H1 (cell line): ENCODE measurements around the gene CNOT2. TPM values are rescaled to one million over a fixed set of nuclear protein-coding genes. Genes with fewer than 3 reads are reported as not detected.

Source experiments
- CTCF ChIA-PET: fragments of 300-600 bp; sonication (Branson Sonifier 250); formaldehyde crosslinking; loops from one replicate; lab custom pipeline; 2021; ENCODE audit not compliant: partially characterized antibody; lab: Charles Lee
- POLR2A ChIA-PET: fragments of 300-600 bp; sonication (Branson Sonifier 250); formaldehyde crosslinking; loops from one replicate; lab custom pipeline; 2021; ENCODE audit warnings: inconsistent platforms; ENCODE audit not compliant: partially characterized antibody; lab: Charles Lee
- DNase-seq, 2 experiments: peaks; one replicate each; pipeline versions ENCODE4 v3.0.0 to v3.0.0-alpha.2; 2010 to 2022; ENCODE audit warnings: low spot score in 2 of 2, low read depth in 1 of 2, mixed read lengths in 1 of 2
- FAIRE-seq: peaks from 2 replicates; lab custom pipeline; 2011; peaks lifted over from hg19 to GRCh38; lab: Jason Lieb, UNC
- H2AFZ ChIP-seq: 2 replicates; pipeline ENCODE4 v1.8.1; 2012; ENCODE audit warnings: low read length, inconsistent platforms
- H2AK5ac ChIP-seq: 2 replicates; pipeline ENCODE4 v1.6.1; 2013; ENCODE audit warnings: low read depth, low read length
- H2BK120ac ChIP-seq: replicated peaks from 2 replicates; pipeline ENCODE3; 2013; ENCODE audit warnings: low read depth, low read length, inconsistent platforms
- H2BK12ac ChIP-seq: 2 replicates; pipeline ENCODE4 v1.6.1; 2013; ENCODE audit warnings: low read depth, low read length
- H2BK15ac ChIP-seq: 2 replicates; pipeline ENCODE4 v1.6.1; 2013; ENCODE audit warnings: low read length
- H2BK20ac ChIP-seq: 2 replicates; pipeline ENCODE4 v1.6.1; 2013; ENCODE audit warnings: low read length
- H2BK5ac ChIP-seq: 2 replicates; pipeline ENCODE4 v1.6.1; 2013; ENCODE audit warnings: low read depth, low read length
- H3K14ac ChIP-seq: 2 replicates; pipeline ENCODE4 v1.6.1; 2013; ENCODE audit warnings: inconsistent platforms; ENCODE audit not compliant: insufficient read length
- H3K18ac ChIP-seq: 2 replicates; pipeline ENCODE4 v1.6.1; 2013; ENCODE audit warnings: low read length; ENCODE audit errors: extremely low read depth
- H3K23ac ChIP-seq: 2 replicates; pipeline ENCODE4 v1.6.1; 2013; ENCODE audit warnings: inconsistent platforms; ENCODE audit not compliant: insufficient read length
- H3K23me2 ChIP-seq: 2 replicates; pipeline ENCODE4 v1.6.1; 2013; ENCODE audit warnings: low read depth, low read length
- H3K27ac ChIP-seq: 2 replicates; pipeline ENCODE4 v1.6.1; 2011; ENCODE audit warnings: low read depth, low read length, inconsistent platforms
- H3K27me3 ChIP-seq, 4 experiments: replicated peaks in 1 of 4; 1 replicate in 1 of 4; 2 replicates in 3 of 4; pipeline versions ENCODE4 v1.6.1 to v1.8.1; 2011 to 2013; ENCODE audit warnings: low read length in 3 of 4, mild to moderate bottlenecking in 3 of 4, inconsistent platforms in 2 of 4, mixed read lengths in 2 of 4, moderate library complexity in 1 of 4; ENCODE audit not compliant: control insufficient read depth in 3 of 4, insufficient read depth in 3 of 4; ENCODE audit errors: extremely low read depth in 1 of 4
- H3K36me3 ChIP-seq, 4 experiments: 2 replicates each; pipeline versions ENCODE4 v1.6.1 to v1.8.1; 2011 to 2013; ENCODE audit warnings: mild to moderate bottlenecking in 4 of 4, low read length in 3 of 4, moderate library complexity in 2 of 4, control low read depth in 1 of 4, inconsistent platforms in 1 of 4; ENCODE audit not compliant: insufficient read depth in 4 of 4, control insufficient read depth in 2 of 4
- H3K4ac ChIP-seq: replicated peaks from 2 replicates; pipeline ENCODE3; 2013; ENCODE audit warnings: low read length, low read depth, mixed read lengths, inconsistent platforms; ENCODE audit not compliant: insufficient read length
- H3K4me1 ChIP-seq, 4 experiments: replicated peaks in 1 of 4; 1 replicate in 1 of 4; 2 replicates in 3 of 4; pipeline versions ENCODE4 v1.6.1 to v1.8.1; 2011 to 2013; ENCODE audit warnings: low read length in 3 of 4, inconsistent platforms in 2 of 4, mixed read lengths in 1 of 4; ENCODE audit not compliant: insufficient read depth in 4 of 4, control insufficient read depth in 3 of 4
- H3K4me2 ChIP-seq, 2 experiments: 2 replicates each; pipeline versions ENCODE4 v1.6.1 to v1.8.1; 2011 to 2013; ENCODE audit warnings: low read depth in 2 of 2, low read length in 2 of 2, control low read depth in 1 of 2, inconsistent platforms in 1 of 2, mild to moderate bottlenecking in 1 of 2; ENCODE audit not compliant: insufficient read depth in 1 of 2
- H3K4me3 ChIP-seq, 4 experiments: fragments of 200-600, 300-600 bp in 1 of 4; sonication (generic), shearing (Covaris generic), sonication (Bioruptor Twin) in 1 of 4; 2 replicates each; pipeline versions ENCODE4 v1.5.1 to v1.8.1; 2011 to 2016; ENCODE audit warnings: low read length in 4 of 4, low read depth in 3 of 4, control low read depth in 2 of 4, inconsistent platforms in 2 of 4, mild to moderate bottlenecking in 2 of 4, mixed read lengths in 1 of 4, moderate library complexity in 1 of 4; ENCODE audit not compliant: insufficient read depth in 2 of 4; ENCODE audit errors: extremely low read depth in 1 of 4
- H3K56ac ChIP-seq: replicated peaks from 2 replicates; pipeline ENCODE3; 2013; ENCODE audit warnings: low read depth, mild to moderate bottlenecking, mixed read lengths, low read length, inconsistent platforms; ENCODE audit not compliant: insufficient read length
- H3K79me1 ChIP-seq: 2 replicates; pipeline ENCODE4 v1.6.1; 2013; ENCODE audit warnings: low read depth, low read length, control low read depth
- H3K79me2 ChIP-seq, 2 experiments: 2 replicates each; pipeline versions ENCODE4 v1.6.1 to v1.8.1; 2012 to 2013; ENCODE audit warnings: low read length in 2 of 2, mild to moderate bottlenecking in 2 of 2, inconsistent platforms in 1 of 2; ENCODE audit not compliant: insufficient read depth in 2 of 2, control insufficient read depth in 1 of 2
- H3K9ac ChIP-seq, 4 experiments: replicated peaks in 1 of 4; 1 replicate in 1 of 4; 2 replicates in 3 of 4; pipeline versions ENCODE4 v1.6.1 to v1.8.1; 2011 to 2013; ENCODE audit warnings: low read depth in 3 of 4, low read length in 3 of 4, control low read depth in 2 of 4, mild to moderate bottlenecking in 2 of 4, moderate library complexity in 2 of 4, inconsistent platforms in 1 of 4; ENCODE audit errors: extremely low read depth in 1 of 4
- H3K9me3 ChIP-seq, 2 experiments: 2 replicates each; pipeline versions ENCODE4 v1.6.1 to v1.8.1; 2012 to 2013; ENCODE audit warnings: mild to moderate bottlenecking in 2 of 2, moderate library complexity in 2 of 2, control low read depth in 1 of 2, inconsistent platforms in 1 of 2, low read depth in 1 of 2, low read length in 1 of 2, mixed read lengths in 1 of 2; ENCODE audit not compliant: insufficient read depth in 2 of 2
- H4K20me1 ChIP-seq, 2 experiments: replicated peaks in 1 of 2; 2 replicates each; pipeline versions ENCODE3 to v1.8.1; 2011 to 2013; ENCODE audit warnings: inconsistent platforms in 2 of 2, low read length in 2 of 2, mild to moderate bottlenecking in 1 of 2; ENCODE audit not compliant: insufficient read depth in 2 of 2, control insufficient read depth in 1 of 2
- H4K5ac ChIP-seq: 2 replicates; pipeline ENCODE4 v1.6.1; 2013; ENCODE audit warnings: low read length, low read depth, mixed read lengths, inconsistent platforms; ENCODE audit not compliant: insufficient read length
- H4K8ac ChIP-seq: 2 replicates; pipeline ENCODE4 v1.8.0; 2013; ENCODE audit warnings: mild to moderate bottlenecking, moderate library complexity, low read length, inconsistent platforms; ENCODE audit not compliant: insufficient read depth; ENCODE audit errors: extremely low read depth
- H4K91ac ChIP-seq: replicated peaks from 2 replicates; pipeline ENCODE3; 2013; ENCODE audit warnings: low read length, mixed read lengths, inconsistent platforms; ENCODE audit not compliant: insufficient read length
- ATF3 ChIP-seq: IDR thresholded peaks from 2 replicates; pipeline ENCODE4 v1.6.1; 2011; ENCODE audit warnings: low read depth, mild to moderate bottlenecking, low read length; ENCODE audit not compliant: insufficient read depth
- BCL11A ChIP-seq, 2 experiments: IDR thresholded peaks; one replicate each; pipeline ENCODE4 v1.6.1; 2011; ENCODE audit warnings: low read depth in 2 of 2, low read length in 2 of 2, mild to moderate bottlenecking in 2 of 2
- BRCA1 ChIP-seq: IDR thresholded peaks from 2 replicates; pipeline ENCODE4 v1.6.1; 2012; ENCODE audit warnings: low read depth, low read length, improper control_type of control experiment
- CEBPB ChIP-seq: IDR thresholded peaks from 2 replicates; pipeline ENCODE4 v1.6.1; 2012; ENCODE audit warnings: low read depth, low read length
- CHD1 ChIP-seq: IDR thresholded peaks from 2 replicates; pipeline ENCODE4 v1.6.1; 2012; ENCODE audit warnings: low read depth, low read length, improper control_type of control experiment
- CHD2 ChIP-seq: IDR thresholded peaks from 2 replicates; pipeline ENCODE4 v1.6.1; 2012; ENCODE audit warnings: low read length, improper control_type of control experiment
- EGR1 ChIP-seq: IDR thresholded peaks from 2 replicates; pipeline ENCODE4 v1.6.1; 2011; ENCODE audit warnings: low read depth, low read length, borderline replicate concordance
- GTF2F1 ChIP-seq: IDR thresholded peaks from 2 replicates; pipeline ENCODE4 v1.6.1; 2012; ENCODE audit warnings: low read depth, low read length, improper control_type of control experiment, borderline replicate concordance
- KDM1A ChIP-seq: fragments of 200-600, 300-600 bp; sonication (generic); IDR thresholded peaks from 2 replicates; pipeline ENCODE4 v1.7.1; 2016; ENCODE audit warnings: mild to moderate bottlenecking, low read length, borderline replicate concordance
- MAX ChIP-seq: IDR thresholded peaks from 2 replicates; pipeline ENCODE4 v1.6.1; 2012; ENCODE audit warnings: inconsistent platforms
- NANOG ChIP-seq: IDR thresholded peaks from 2 replicates; pipeline ENCODE4 v1.6.1; 2011; ENCODE audit warnings: low read length, low read depth, mild to moderate bottlenecking, inconsistent platforms; ENCODE audit not compliant: insufficient read depth, poor library complexity, severe bottlenecking
- POLR2A ChIP-seq, 2 experiments: IDR thresholded peaks; 1 replicate in 1 of 2; 2 replicates in 1 of 2; pipeline ENCODE4 v1.6.1; 2011; ENCODE audit warnings: low read depth in 2 of 2, low read length in 2 of 2, mild to moderate bottlenecking in 2 of 2; ENCODE audit errors: control extremely low read depth in 1 of 2
- POLR2AphosphoS5 ChIP-seq: IDR thresholded peaks from 2 replicates; pipeline ENCODE4 v1.6.1; 2011; ENCODE audit warnings: low read depth, low read length
- SIX5 ChIP-seq: IDR thresholded peaks from 2 replicates; pipeline ENCODE4 v1.6.1; 2011; ENCODE audit warnings: mild to moderate bottlenecking, low read depth, low read length
- SP4 ChIP-seq: IDR thresholded peaks from 2 replicates; pipeline ENCODE4 v1.6.1; 2012; ENCODE audit warnings: low read length, inconsistent platforms
- WGBS, 2 experiments: shearing (Covaris generic) in 1 of 2; methylation state at CpG; one replicate each; pipeline versions ENCODE4 v1.1.6 to v1.1.7; 2013 to 2015; ENCODE audit warnings: low lambda C conversion rate in 2 of 2, mixed read lengths in 2 of 2, inconsistent platforms in 1 of 2, low coverage in 1 of 2, missing lambda C conversion rate in 1 of 2; ENCODE audit not compliant: insufficient replicate concordance in 2 of 2, insufficient coverage in 1 of 2, insufficient read length in 1 of 2; ENCODE audit errors: extremely low coverage in 1 of 2, missing lambda C conversion rate in 1 of 2; 5-methylcytosine and 5-hydroxymethylcytosine counted together
- polyA plus RNA-seq, 7 experiments: library from polyadenylated mRNA; depleted of rRNA in 3 of 7; stranded (reverse) in 5 of 7; unstranded in 2 of 7; fragments of >200 nt in 5 of 7; fragments of 200-250 nt in 2 of 7; gene quantifications; 1 replicate in 5 of 7; 2 replicates in 1 of 7; 4 replicates in 1 of 7; pipeline versions ENCODE4 v1.2.1 to v1.2.3, GENCODE V29; 2011 to 2013; ENCODE audit warnings: missing spikeins in 2 of 7, mixed read lengths in 2 of 7
- total RNA-seq: library from RNA; stranded (reverse); fragmentation: NEBNext Ultra II Directional; extraction: Animal tissue kit (Norgen Biotek cat#: 25700); gene quantifications from 2 replicates; pipeline ENCODE4 v1.2.1, GENCODE V29; 2021

Gene CNOT2
- total and polyA plus RNA-seq, 2 of the 8 experiments (the other 6 are each of a cell fraction or from before 2014, with no cell fraction given), result 61.2 to 64.8 TPM

- H2BK12ac ChIP-seq, result no peak overlapping the region
- no peak overlapping the region for H3K4me3 ChIP-seq
- peaks cover 0 to 69% of the 10 kb centered on the region in 2 experiments; a peak in 2 of 4 replicates for H3K79me2 ChIP-seq
- peaks cover 0 to 10% (median 1%) of the 10 kb centered on the region in 4 experiments; a peak in 2 of 8 replicates for H3K36me3 ChIP-seq
- H2BK20ac ChIP-seq, result no peak overlapping the region
- H3K27ac ChIP-seq, result no peak overlapping the region
- no peak overlapping the region for H3K18ac ChIP-seq
- FAIRE-seq (no peak), DNase-seq (no peak)
- no peaks in the 10 kb centered on the region; a peak in 2 of 7 replicates for H3K4me1 ChIP-seq
- no peaks in the 10 kb centered on the region for H3K79me1 ChIP-seq
- no peak overlapping the region for H2AK5ac ChIP-seq
- no peak overlapping the region for H2BK15ac ChIP-seq
- H3K23ac ChIP-seq, result no peak overlapping the region
- POLR2A ChIA-PET, result no interaction called here
- H3K4me2 ChIP-seq, result no peak overlapping the region
- no peak overlapping the region for H3K4ac ChIP-seq
- no peak overlapping the region for H2BK5ac ChIP-seq
- H3K23me2 ChIP-seq, result no peaks in the 10 kb centered on the region; the same call in 1 of the 2 replicates
- H3K9ac ChIP-seq, result no peak overlapping the region
- no peak overlapping the region for H2BK120ac ChIP-seq
- H3K14ac ChIP-seq, result no peak overlapping the region
- 91% methylated on average over 3 of the region's 3 CpGs; no CpG with 5 or more reads in 1 of the 2 experiments for WGBS, 2 experiments
- CTCF ChIA-PET, result interaction anchor here (0.8 to 1.3 kb wide), 3 partner anchors 11 to 406 kb away, joined by 3 to 4 read pairs (median 4); no protein-coding TSS in a partner anchor
- H3K27me3 ChIP-seq, result no peaks in the 10 kb centered on the region
- H3K9me3 ChIP-seq, result peaks cover 2 to 8% of the 10 kb centered on the region in 2 experiments; a peak in 1 of 4 replicates
- H4K5ac ChIP-seq, result no peak overlapping the region
- no peak overlapping the region for H3K56ac ChIP-seq
- no peak overlapping the region for H4K91ac ChIP-seq
- no peak overlapping the region for H2AFZ ChIP-seq
- H4K8ac ChIP-seq, result no peak overlapping the region
- H4K20me1 ChIP-seq, result no peaks in the 10 kb centered on the region
- no peak for TF ChIP-seq GTF2F1
- no peak for TF ChIP-seq SP4
- no peak for TF ChIP-seq CEBPB
- TF ChIP-seq MAX, result no peak
- TF ChIP-seq BCL11A (IDR thresholded peaks at IDR 0.05; ENCODE audit: low read depth in 2 of 2, low read length in 2 of 2), result no peak
- TF ChIP-seq CHD2, result no peak
- no peak for TF ChIP-seq POLR2A (IDR thresholded peaks at IDR 0.05; ENCODE audit: control extremely low read depth in 1 of 2, low read depth in 2 of 2, low read length in 2 of 2)
- TF ChIP-seq ATF3, result no peak
- TF ChIP-seq KDM1A, result no peak
- TF ChIP-seq CHD1, result no peak
- no peak for TF ChIP-seq BRCA1
- no peak for TF ChIP-seq NANOG
- TF ChIP-seq EGR1, result no peak
- no peak for TF ChIP-seq POLR2AphosphoS5
- TF ChIP-seq SIX5, result no peak
These were observed 63.4 kb downstream of the CNOT2 start for GRCh38 chr12:70306676-70307075.
